Activated T-cell treated with anti-CD3 and anti-CD28 coated beads for 24 hours (primary cell): ENCODE measurements around the gene CDK3.

Source experiments
- DNase-seq: peaks from one replicate; pipeline ENCODE4 v3.0.0-alpha.2; 2020; ENCODE audit warnings: low read depth

Gene CDK3

GRCh38 chr17:75991396-75991795, 9.3 kb upstream of the CDK3 start:
- DNase-seq = no peak

GRCh38 chr17:75994802-75995370, 5.8 kb upstream of the CDK3 start:
- no peak for DNase-seq

- no peak for DNase-seq
Measured at GRCh38 chr17:75995385-75995925, 5.2 kb upstream of the CDK3 start.

- DNase-seq = peak; percentile 19
Measured at GRCh38 chr17:75996665-75997590, 3.7 kb upstream of the CDK3 start.

- DNase-seq = no peak
Measured at GRCh38 chr17:75998327-75998795, 2.3 kb upstream of the CDK3 start.

GRCh38 chr17:76000016-76000754, 470 bp upstream of the CDK3 start:
- DNase-seq = peak; percentile 47

- DNase-seq = no peak
Measured at GRCh38 chr17:76002100-76002499, 1.4 kb downstream of the CDK3 start.

GRCh38 chr17:76003915-76004314, 3.3 kb downstream of the CDK3 start:
- DNase-seq = no peak

- DNase-seq = no peak
Measured at GRCh38 chr17:76004750-76005262, 4.2 kb downstream of the CDK3 start.

GRCh38 chr17:76005263-76006149, 4.9 kb downstream of the CDK3 start:
- peak; percentile 70 for DNase-seq

- no peak for DNase-seq
Measured at GRCh38 chr17:76007131-76007849, 6.6 kb downstream of the CDK3 start.

- no peak for DNase-seq
Measured at GRCh38 chr17:76007850-76008165, 7.2 kb downstream of the CDK3 start.

- no peak for DNase-seq
Measured at GRCh38 chr17:76008208-76008607, 7.6 kb downstream of the CDK3 start.

- DNase-seq = no peak
Measured at GRCh38 chr17:76008630-76009425, 8.2 kb downstream of the CDK3 start.

GRCh38 chr17:76009447-76009846, 8.8 kb downstream of the CDK3 start:
- DNase-seq = no peak

- DNase-seq = no peak
Measured at GRCh38 chr17:76009969-76010661, 9.5 kb downstream of the CDK3 start.

- DNase-seq = no peak
Measured at GRCh38 chr17:76011951-76012350, 11.3 kb downstream of the CDK3 start.

GRCh38 chr17:76013377-76013932, 12.8 kb downstream of the CDK3 start:
- no peak for DNase-seq
